H9 (cell line): ENCODE results near the gene OR2T6. TPM values are rescaled to one million over a fixed set of nuclear protein-coding genes. Genes with fewer than 3 reads are reported as not detected.

Experiments
- DNase-seq: peaks from one replicate; pipeline ENCODE4 v3.0.0-alpha.2; 2017
- H2AFZ ChIP-seq: one replicate; pipeline ENCODE4 v1.6.1; 2013; ENCODE audit warnings: mild to moderate bottlenecking, low read length, control low read depth, moderate library complexity
- H2AK5ac ChIP-seq: 2 replicates; pipeline ENCODE4 v1.6.1; 2013; ENCODE audit warnings: low read length, control low read depth, mixed read lengths; ENCODE audit not compliant: insufficient read length
- H2BK120ac ChIP-seq: one replicate; pipeline ENCODE4 v1.6.1; 2013; ENCODE audit warnings: low read depth, mild to moderate bottlenecking, low read length, control low read depth, inconsistent platforms; ENCODE audit not compliant: poor library complexity, severe bottlenecking
- H2BK12ac ChIP-seq: 2 replicates; pipeline ENCODE4 v1.6.1; 2013; ENCODE audit warnings: low read length, control low read depth, mixed read lengths, low read depth; ENCODE audit not compliant: insufficient read length
- H2BK15ac ChIP-seq: 2 replicates; pipeline ENCODE4 v1.6.1; 2013; ENCODE audit warnings: low read depth, low read length, control low read depth
- H2BK20ac ChIP-seq: one replicate; pipeline ENCODE4 v1.6.1; 2013; ENCODE audit warnings: low read depth, mild to moderate bottlenecking, low read length, control low read depth, inconsistent platforms; ENCODE audit not compliant: poor library complexity, severe bottlenecking
- H2BK5ac ChIP-seq: 2 replicates; pipeline ENCODE4 v1.6.1; 2013; ENCODE audit warnings: low read length, control low read depth, mixed read lengths; ENCODE audit not compliant: insufficient read length
- H3K14ac ChIP-seq: 2 replicates; pipeline ENCODE4 v1.6.1; 2013; ENCODE audit warnings: low read length, control low read depth; ENCODE audit not compliant: insufficient read depth
- H3K18ac ChIP-seq: 2 replicates; pipeline ENCODE4 v1.6.1; 2013; ENCODE audit warnings: low read depth, mild to moderate bottlenecking, mixed read lengths, low read length, control low read depth; ENCODE audit not compliant: insufficient read length
- H3K23ac ChIP-seq: 2 replicates; pipeline ENCODE4 v1.6.1; 2013; ENCODE audit warnings: low read length, control low read depth, mixed read lengths, low read depth; ENCODE audit not compliant: insufficient read length
- H3K23me2 ChIP-seq: 2 replicates; pipeline ENCODE4 v1.6.1; 2013; ENCODE audit warnings: low read depth, mild to moderate bottlenecking, mixed read lengths, low read length, control low read depth; ENCODE audit not compliant: insufficient read length, poor library complexity, severe bottlenecking
- H3K27ac ChIP-seq: 2 replicates; pipeline ENCODE4 v1.5.1; 2013; ENCODE audit warnings: low read length, control low read depth, mixed read lengths, low read depth; ENCODE audit not compliant: insufficient read length
- H3K27me3 ChIP-seq: 2 replicates; pipeline ENCODE4 v1.6.1; 2013; ENCODE audit warnings: low read length, control low read depth, inconsistent platforms; ENCODE audit not compliant: insufficient read depth
- H3K4ac ChIP-seq: 2 replicates; pipeline ENCODE4 v1.6.1; 2013; ENCODE audit warnings: low read depth, mild to moderate bottlenecking, control low read depth, inconsistent platforms, low read length, moderate library complexity
- H3K4me1 ChIP-seq: 2 replicates; pipeline ENCODE4 v1.6.1; 2013; ENCODE audit warnings: low read length, control low read depth, inconsistent platforms; ENCODE audit not compliant: insufficient read depth
- H3K4me2 ChIP-seq: 2 replicates; pipeline ENCODE4 v1.6.1; 2013; ENCODE audit warnings: low read length, control low read depth, mixed read lengths; ENCODE audit not compliant: insufficient read length, insufficient read depth
- H3K56ac ChIP-seq: 2 replicates; pipeline ENCODE4 v1.6.1; 2013; ENCODE audit warnings: low read depth, mild to moderate bottlenecking, mixed read lengths, low read length, control low read depth; ENCODE audit not compliant: insufficient read length
- H3K79me1 ChIP-seq: 2 replicates; pipeline ENCODE4 v1.6.1; 2013; ENCODE audit warnings: low read depth, mild to moderate bottlenecking, moderate library complexity, low read length, control low read depth, inconsistent platforms; ENCODE audit not compliant: insufficient read depth, poor library complexity, severe bottlenecking
- H3K79me2 ChIP-seq: 2 replicates; pipeline ENCODE4 v1.6.1; 2013; ENCODE audit warnings: low read length, control low read depth, inconsistent platforms; ENCODE audit not compliant: insufficient read depth
- H3K9ac ChIP-seq: 2 replicates; pipeline ENCODE4 v1.6.1; 2013; ENCODE audit warnings: low read length, control low read depth, mixed read lengths; ENCODE audit not compliant: insufficient read length; ENCODE audit errors: extremely low read depth
- H3K9me3 ChIP-seq: one replicate; pipeline ENCODE4 v1.6.1; 2013; ENCODE audit warnings: low read depth, low read length, inconsistent platforms; ENCODE audit not compliant: control insufficient read depth
- H3T11ph ChIP-seq: one replicate; pipeline ENCODE4 v1.6.1; 2013; ENCODE audit warnings: mild to moderate bottlenecking, low read length, control low read depth, inconsistent platforms
- H4K20me1 ChIP-seq: one replicate; pipeline ENCODE4 v1.6.1; 2013; ENCODE audit not compliant: control insufficient read depth, insufficient read length, insufficient read depth
- H4K5ac ChIP-seq: 2 replicates; pipeline ENCODE4 v1.6.1; 2013; ENCODE audit warnings: low read depth, mild to moderate bottlenecking, mixed read lengths, low read length, control low read depth; ENCODE audit not compliant: insufficient read length
- H4K8ac ChIP-seq: replicated peaks from 2 replicates; pipeline ENCODE4 v1.6.1; 2013; ENCODE audit warnings: low read length, control low read depth, mixed read lengths, low read depth; ENCODE audit not compliant: insufficient read length
- H4K91ac ChIP-seq: 2 replicates; pipeline ENCODE4 v1.6.1; 2013; ENCODE audit warnings: low read depth, mild to moderate bottlenecking, moderate library complexity, mixed read lengths, low read length, control low read depth; ENCODE audit not compliant: insufficient read length
- H3K27ac Mint-ChIP-seq, 3 experiments: 2 replicates in 2 of 3; 3 replicates in 1 of 3; pipeline ENCODE4 v1.8.0; 2020 to 2021; ENCODE audit warnings: mixed read lengths in 3 of 3, mild to moderate bottlenecking in 1 of 3, moderate library complexity in 1 of 3
- H3K27me3 Mint-ChIP-seq: 2 replicates; pipeline ENCODE4 v1.8.0; 2021; ENCODE audit warnings: low read depth, mild to moderate bottlenecking, moderate library complexity, mixed read lengths
- H3K36me3 Mint-ChIP-seq, 3 experiments: 2 replicates in 2 of 3; 3 replicates in 1 of 3; pipeline ENCODE4 v1.8.0; 2020 to 2021; ENCODE audit warnings: low read depth in 3 of 3, mixed read lengths in 3 of 3; ENCODE audit not compliant: insufficient read depth in 1 of 3
- H3K4me1 Mint-ChIP-seq, 2 experiments: 2 replicates each; pipeline ENCODE4 v1.8.0; 2020; ENCODE audit warnings: mixed read lengths in 2 of 2
- H3K4me3 Mint-ChIP-seq, 2 experiments: 2 replicates in 1 of 2; 3 replicates in 1 of 2; pipeline ENCODE4 v1.8.0; 2020 to 2021; ENCODE audit warnings: mild to moderate bottlenecking in 2 of 2, mixed read lengths in 2 of 2, moderate library complexity in 1 of 2
- H3K9me3 Mint-ChIP-seq, 2 experiments: 2 replicates in 1 of 2; 3 replicates in 1 of 2; pipeline ENCODE4 v1.8.0; 2020; ENCODE audit warnings: mild to moderate bottlenecking in 2 of 2, mixed read lengths in 2 of 2, moderate library complexity in 1 of 2
- CTCF ChIP-seq: fragments of 200-600 bp; sonication (generic); conservative IDR thresholded peaks from 3 replicates; pipeline ENCODE4 v1.8.0; 2021; ENCODE audit warnings: antibody characterized with exemption, mild to moderate bottlenecking
- WGBS: extraction: QIAGEN DNeasy Blood & Tissue Kit; methylation state at CpG from one replicate; pipeline ENCODE4 v1.1.7; 2013; ENCODE audit warnings: missing lambda C conversion rate, low lambda C conversion rate, mixed read lengths; ENCODE audit not compliant: insufficient read length; ENCODE audit errors: extremely low coverage; 5-methylcytosine and 5-hydroxymethylcytosine counted together
- total RNA-seq: library from RNA; stranded (reverse); gene quantifications from 2 replicates; pipeline ENCODE4 v1.2.1, GENCODE V29; 2021

The OR2T6 gene
- total RNA-seq, 1 experiment from 2014 or later, result not detected

GRCh38 chr1:248417854-248418253 is 42.3 kb downstream of the OR2T6 start:
- Histone ChIP-seq H3K14ac (no peak overlapping the region), H3K56ac (no peak overlapping the region), H3K27me3 (no peaks in the 10 kb centered on the region), H4K91ac (no peak overlapping the region), H2AK5ac (no peak overlapping the region), H3K23me2 (no peaks in the 10 kb centered on the region), H3K9ac (no peak overlapping the region), H3K23ac (no peak overlapping the region), H2AFZ (no peak overlapping the region), H2BK15ac (no peak overlapping the region), H3K4me1 (no peaks in the 10 kb centered on the region), H2BK20ac (no peak overlapping the region), H3K27ac (no peak overlapping the region), H3T11ph (no peak overlapping the region), H3K79me1 (no peaks in the 10 kb centered on the region), H2BK12ac (no peak overlapping the region), H2BK5ac (no peak overlapping the region), H4K20me1 (no peaks in the 10 kb centered on the region), H3K18ac (no peak overlapping the region), H3K9me3 (peaks cover 66% of the 10 kb centered on the region), H3K79me2 (no peaks in the 10 kb centered on the region), H4K8ac (no peak overlapping the region), H4K5ac (no peak overlapping the region), H3K4ac (no peak overlapping the region), H2BK120ac (no peak overlapping the region), H3K4me2 (no peak overlapping the region)
- TF ChIP-seq CTCF, result no peak
- Mint-ChIP-seq H3K9me3 (peaks cover 83 to 87% of the 10 kb centered on the region in 2 experiments), H3K4me3 (no peak overlapping the region), H3K36me3 (peaks cover 5 to 30% (median 8%) of the 10 kb centered on the region in 3 experiments; a peak in 6 of 7 replicates), H3K4me1 (no peaks in the 10 kb centered on the region), H3K27ac (no peak overlapping the region), H3K27me3 (peaks cover 6% of the 10 kb centered on the region; the same call in 1 of the 2 replicates)
- no CpG with 5 or more reads among the region's 2 CpGs for WGBS
- DNase-seq, result no peak
